Measurements from ENCODE around the gene JAKMIP1.

DNA sequence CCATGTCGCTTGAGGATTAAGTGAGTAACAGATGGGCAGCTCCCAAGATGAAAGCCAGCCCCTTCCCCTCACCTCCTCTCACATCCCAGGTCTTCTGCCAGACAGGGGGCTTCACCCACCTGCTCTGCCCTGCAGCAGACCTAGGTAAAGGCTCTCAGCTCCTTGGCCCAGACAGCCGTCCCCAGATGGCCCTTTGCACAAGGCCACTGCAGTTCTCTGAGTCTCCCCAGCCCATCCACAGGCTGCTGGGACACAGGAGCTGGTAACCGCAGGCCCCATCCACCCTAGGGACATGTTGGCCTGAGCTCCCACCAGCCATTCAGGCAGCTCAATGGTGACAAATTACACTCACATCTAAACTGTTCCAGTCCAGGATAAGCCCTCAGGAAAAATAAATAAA is 197.4 kb downstream of the JAKMIP1 start:
- TF ChIP-seq, protein P1, sequence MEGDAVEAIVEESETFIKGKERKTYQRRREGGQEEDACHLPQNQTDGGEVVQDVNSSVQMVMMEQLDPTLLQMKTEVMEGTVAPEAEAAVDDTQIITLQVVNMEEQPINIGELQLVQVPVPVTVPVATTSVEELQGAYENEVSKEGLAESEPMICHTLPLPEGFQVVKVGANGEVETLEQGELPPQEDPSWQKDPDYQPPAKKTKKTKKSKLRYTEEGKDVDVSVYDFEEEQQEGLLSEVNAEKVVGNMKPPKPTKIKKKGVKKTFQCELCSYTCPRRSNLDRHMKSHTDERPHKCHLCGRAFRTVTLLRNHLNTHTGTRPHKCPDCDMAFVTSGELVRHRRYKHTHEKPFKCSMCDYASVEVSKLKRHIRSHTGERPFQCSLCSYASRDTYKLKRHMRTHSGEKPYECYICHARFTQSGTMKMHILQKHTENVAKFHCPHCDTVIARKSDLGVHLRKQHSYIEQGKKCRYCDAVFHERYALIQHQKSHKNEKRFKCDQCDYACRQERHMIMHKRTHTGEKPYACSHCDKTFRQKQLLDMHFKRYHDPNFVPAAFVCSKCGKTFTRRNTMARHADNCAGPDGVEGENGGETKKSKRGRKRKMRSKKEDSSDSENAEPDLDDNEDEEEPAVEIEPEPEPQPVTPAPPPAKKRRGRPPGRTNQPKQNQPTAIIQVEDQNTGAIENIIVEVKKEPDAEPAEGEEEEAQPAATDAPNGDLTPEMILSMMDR (IDR thresholded peaks at IDR 0.05): no peak
- TF ChIP-seq POLR2AphosphoS5 (IDR thresholded peaks at IDR 0.05; ENCODE audit: low read depth, low read length): no peak
- TF ChIP-seq TCF7L2 (IDR thresholded peaks at IDR 0.05; ENCODE audit: low read depth, low read length): no peak
- no peak for TF ChIP-seq SIN3A (IDR thresholded peaks at IDR 0.05; ENCODE audit: borderline replicate concordance, insufficient read depth, low read depth, low read length)
